Neural progenitor cell (in vitro differentiated cells): Measurements from ENCODE around the gene SUB1. TPM values are rescaled to one million over a fixed set of nuclear protein-coding genes. Genes with fewer than 3 reads are reported as not detected.
"Not testable (repeated sequence)": the region's sequence is repeated elsewhere in the genome, so short reads cannot be mapped to it uniquely, and the experiment has no call there.

Experiments used
- DNase-seq: peaks from one replicate; pipeline ENCODE4 v3.0.0-alpha.2; 2016; ENCODE audit warnings: low spot score
- H2AFZ ChIP-seq: fragments of 200-600 bp; sonication (generic); replicated peaks from 2 replicates; pipeline ENCODE4 v1.6.1; 2016; ENCODE audit warnings: antibody characterized with exemption
- H3F3A ChIP-seq: fragments of 200-600 bp; sonication (generic); 2 replicates; pipeline ENCODE4 v1.6.1; 2016; ENCODE audit warnings: antibody characterized with exemption, low read depth
- H3K27ac ChIP-seq: fragments of 200-600 bp; sonication (generic); 2 replicates; pipeline ENCODE4 v1.5.1; 2016; ENCODE audit warnings: mild to moderate bottlenecking
- H3K27me3 ChIP-seq: fragments of 200-600 bp; sonication (generic); 2 replicates; pipeline ENCODE4 v1.6.1; 2016; ENCODE audit warnings: mild to moderate bottlenecking, moderate library complexity
- H3K36me3 ChIP-seq: fragments of 200-600 bp; sonication (generic); 2 replicates; pipeline ENCODE4 v1.5.1; 2016
- H3K4me1 ChIP-seq: fragments of 200-600 bp; sonication (generic); 2 replicates; pipeline ENCODE4 v1.6.1; 2016; ENCODE audit warnings: mixed run types
- H3K4me2 ChIP-seq: fragments of 200-600 bp; sonication (generic); 2 replicates; pipeline ENCODE4 v1.6.1; 2016
- H3K4me3 ChIP-seq: fragments of 200-600 bp; sonication (generic); 2 replicates; pipeline ENCODE4 v1.5.1; 2016
- H3K79me2 ChIP-seq: fragments of 200-600 bp; sonication (generic); 2 replicates; pipeline ENCODE4 v1.6.1; 2016; ENCODE audit warnings: low read depth
- H3K9ac ChIP-seq: fragments of 200-600 bp; sonication (generic); 2 replicates; pipeline ENCODE4 v1.6.1; 2016
- H3K9me3 ChIP-seq: fragments of 200-600 bp; sonication (generic); 2 replicates; pipeline ENCODE4 v1.5.1; 2016; ENCODE audit warnings: low read depth
- H4K20me1 ChIP-seq: fragments of 200-600 bp; sonication (generic); 2 replicates; pipeline ENCODE4 v1.6.1; 2016; ENCODE audit warnings: low read depth
- H3K27ac Mint-ChIP-seq: 3 replicates; pipeline ENCODE4 v1.8.0; 2021; ENCODE audit warnings: mixed read lengths
- H3K27me3 Mint-ChIP-seq: 2 replicates; pipeline ENCODE4 v1.8.0; 2022; ENCODE audit warnings: low read depth, mild to moderate bottlenecking, inconsistent platforms, moderate library complexity, mixed read lengths; ENCODE audit not compliant: insufficient read depth
- H3K36me3 Mint-ChIP-seq: 3 replicates; pipeline ENCODE4 v1.8.0; 2021; ENCODE audit warnings: mixed read lengths
- H3K4me1 Mint-ChIP-seq: 3 replicates; pipeline ENCODE4 v1.8.0; 2021; ENCODE audit warnings: mixed read lengths
- H3K4me3 Mint-ChIP-seq: 3 replicates; pipeline ENCODE4 v1.8.0; 2021; ENCODE audit warnings: mild to moderate bottlenecking, moderate library complexity, mixed read lengths
- H3K9me3 Mint-ChIP-seq: 3 replicates; pipeline ENCODE4 v1.8.0; 2020; ENCODE audit warnings: mixed read lengths
- CTCF ChIP-seq: fragments of 200-600 bp; sonication (generic); IDR thresholded peaks from 2 replicates; pipeline ENCODE4 v1.5.1; 2017; ENCODE audit warnings: antibody characterized with exemption, mild to moderate bottlenecking
- EZH2 ChIP-seq: fragments of 200-600 bp; sonication (generic); IDR thresholded peaks from 2 replicates; pipeline ENCODE4 v1.6.1; 2017; ENCODE audit warnings: antibody characterized with exemption, mild to moderate bottlenecking, moderate library complexity
- EZH2phosphoT487 ChIP-seq: fragments of 200-600 bp; sonication (generic); IDR thresholded peaks from 2 replicates; pipeline ENCODE4 v1.6.1; 2017; ENCODE audit warnings: antibody characterized with exemption
- total RNA-seq: library from RNA; depleted of rRNA; stranded (reverse); fragments of >200 nt; gene quantifications from 2 replicates; pipeline ENCODE4 v1.2.3, GENCODE V29; 2015; ENCODE audit warnings: low replicate concordance

Gene SUB1
- total RNA-seq, 1 donor from 2014 or later = 789 TPM

GRCh38 chr5:32566319-32567111, 18.8 kb upstream of the SUB1 start:
- H3K4me2 ChIP-seq = no peak overlapping the region
- no peaks in the 10 kb centered on the region for H3K4me1 ChIP-seq
- no peaks in the 10 kb centered on the region for H3K79me2 ChIP-seq
- no peaks in the 10 kb centered on the region for H3K36me3 ChIP-seq
- TF ChIP-seq EZH2 (no peak), CTCF (no peak), EZH2phosphoT487 (no peak)
- no peaks in the 10 kb centered on the region for H3F3A ChIP-seq
- H2AFZ ChIP-seq = no peak overlapping the region
- Mint-ChIP-seq H3K27ac (no peak overlapping the region), H3K4me3 (no peak overlapping the region), H3K4me1 (peaks cover 10% of the 10 kb centered on the region), H3K9me3 (peaks cover 2% of the 10 kb centered on the region), H3K36me3 (no peaks in the 10 kb centered on the region), H3K27me3 (peaks cover 5% of the 10 kb centered on the region)
- H3K9me3 ChIP-seq = no peaks in the 10 kb centered on the region
- no peak overlapping the region for H3K27ac ChIP-seq
- no peaks in the 10 kb centered on the region for H4K20me1 ChIP-seq
- H3K4me3 ChIP-seq = no peak overlapping the region
- no peak for DNase-seq
- no peaks in the 10 kb centered on the region for H3K27me3 ChIP-seq
- H3K9ac ChIP-seq = no peak overlapping the region

- no peaks in the 10 kb centered on the region for H3F3A ChIP-seq
- Mint-ChIP-seq H3K36me3 (no peaks in the 10 kb centered on the region), H3K4me3 (no peak overlapping the region), H3K27me3 (no peaks in the 10 kb centered on the region), H3K9me3 (peaks cover 2% of the 10 kb centered on the region), H3K27ac (no peak overlapping the region), H3K4me1 (no peaks in the 10 kb centered on the region)
- H3K27ac ChIP-seq = no peak overlapping the region
- no peak overlapping the region for H3K9ac ChIP-seq
- no peaks in the 10 kb centered on the region for H3K79me2 ChIP-seq
- no peaks in the 10 kb centered on the region for H3K9me3 ChIP-seq
- TF ChIP-seq EZH2 (no peak), EZH2phosphoT487 (no peak), CTCF (no peak)
- no peaks in the 10 kb centered on the region for H4K20me1 ChIP-seq
- H3K27me3 ChIP-seq = no peaks in the 10 kb centered on the region
- no peaks in the 10 kb centered on the region for H3K4me1 ChIP-seq
- DNase-seq = no peak
- no peak overlapping the region for H3K4me3 ChIP-seq
- no peaks in the 10 kb centered on the region for H3K36me3 ChIP-seq
- H2AFZ ChIP-seq = no peak overlapping the region
- H3K4me2 ChIP-seq = no peak overlapping the region
Observed at GRCh38 chr5:32571128-32571527, 14.2 kb upstream of the SUB1 start.

- Mint-ChIP-seq H3K4me1 (no peaks in the 10 kb centered on the region), H3K27ac (no peak overlapping the region), H3K4me3 (no peak overlapping the region), H3K27me3 (no peaks in the 10 kb centered on the region), H3K36me3 (no peaks in the 10 kb centered on the region), H3K9me3 (no peaks in the 10 kb centered on the region)
- Histone ChIP-seq H3F3A (no peaks in the 10 kb centered on the region), H3K79me2 (no peaks in the 10 kb centered on the region), H3K27ac (no peak overlapping the region), H3K4me3 (no peak overlapping the region), H3K9ac (no peak overlapping the region), H3K4me1 (no peaks in the 10 kb centered on the region), H3K9me3 (no peaks in the 10 kb centered on the region), H3K27me3 (no peaks in the 10 kb centered on the region), H4K20me1 (no peaks in the 10 kb centered on the region), H3K36me3 (no peaks in the 10 kb centered on the region), H2AFZ (no peak overlapping the region), H3K4me2 (no peak overlapping the region)
- no peak for DNase-seq
- TF ChIP-seq EZH2phosphoT487 (no peak), EZH2 (no peak), CTCF (no peak)
Observed at GRCh38 chr5:32572778-32573480, 12.4 kb upstream of the SUB1 start.

- H3K4me1 Mint-ChIP-seq, H3K27me3 Mint-ChIP-seq, H3K36me3 Mint-ChIP-seq, H3K36me3 ChIP-seq, H3F3A ChIP-seq, H4K20me1 ChIP-seq, DNase-seq, H3K4me3 Mint-ChIP-seq, H3K79me2 ChIP-seq, H3K9ac ChIP-seq, H3K9me3 Mint-ChIP-seq, H3K4me1 ChIP-seq, H3K27ac ChIP-seq, H3K4me2 ChIP-seq, H3K27me3 ChIP-seq, H3K9me3 ChIP-seq, H3K4me3 ChIP-seq, H2AFZ ChIP-seq, H3K27ac Mint-ChIP-seq: not testable (repeated sequence)
Observed at GRCh38 chr5:32573481-32573854, 11.9 kb upstream of the SUB1 start.
